NCI-H345 treated with DMSO at 0.1 percent for 48 hours (cell line): Measurements from ENCODE around the gene PHLPP1.
"Not testable (repeated sequence)": the region's sequence is repeated elsewhere in the genome, so short reads cannot be mapped to it uniquely, and the experiment has no call there.

Experiments used
- DNase-seq: peaks from one replicate; lab custom pipeline; 2025; ENCODE audit not compliant: unreplicated experiment; lab: John Stamatoyannopoulos, UW

PHLPP1 gene

GRCh38 chr18:62715436-62715758, at the start of gene PHLPP1:
TSS of gene PHLPP1 (plus strand) at chr18:62715541. CDS start at chr18:62715684, 143 bp downstream.
- DNase-seq, result no peak

- DNase-seq, result no peak
These were observed 46.1 kb upstream of the PHLPP1 start for GRCh38 chr18:62669225-62669624.

GRCh38 chr18:62670573-62670972, 44.8 kb upstream of the PHLPP1 start:
- no peak for DNase-seq

- no peak for DNase-seq
These were observed 42.7 kb upstream of the PHLPP1 start for GRCh38 chr18:62672600-62672999.

- peak; percentile 20 for DNase-seq
These were observed 36.4 kb upstream of the PHLPP1 start for GRCh38 chr18:62678847-62679485.

- DNase-seq, result peak; percentile 75
These were observed 33.0 kb upstream of the PHLPP1 start for GRCh38 chr18:62682371-62682770.

GRCh38 chr18:62683935-62684334, 31.4 kb upstream of the PHLPP1 start:
- no peak for DNase-seq

- DNase-seq, result no peak
These were observed 26.5 kb upstream of the PHLPP1 start for GRCh38 chr18:62688743-62689317.

GRCh38 chr18:62690236-62690815, 25.0 kb upstream of the PHLPP1 start:
- DNase-seq, result no peak

- no peak for DNase-seq
These were observed 21.7 kb upstream of the PHLPP1 start for GRCh38 chr18:62693659-62694058.

- no peak for DNase-seq
These were observed 17.7 kb upstream of the PHLPP1 start for GRCh38 chr18:62697636-62698035.

GRCh38 chr18:62702259-62702658, 13.1 kb upstream of the PHLPP1 start:
- no peak for DNase-seq

- DNase-seq, result not testable (repeated sequence)
These were observed 8.5 kb upstream of the PHLPP1 start for GRCh38 chr18:62706879-62707278.

GRCh38 chr18:62709908-62710307, 5.4 kb upstream of the PHLPP1 start:
- DNase-seq, result not testable (repeated sequence)

- peak; percentile 49 for DNase-seq
These were observed 4.9 kb upstream of the PHLPP1 start for GRCh38 chr18:62710417-62710816.

GRCh38 chr18:62711781-62712180, 3.6 kb upstream of the PHLPP1 start:
- no peak for DNase-seq

- DNase-seq, result no peak
These were observed 1.6 kb upstream of the PHLPP1 start for GRCh38 chr18:62713651-62714247.

- DNase-seq, result peak; percentile 99
These were observed 488 bp upstream of the PHLPP1 start for GRCh38 chr18:62714671-62715435.

GRCh38 chr18:62715759-62716615, 646 bp downstream of the PHLPP1 start:
- DNase-seq, result no peak

- DNase-seq, result no peak
These were observed 1.4 kb downstream of the PHLPP1 start for GRCh38 chr18:62716619-62717168.
